Stimulated activated CD4-positive, alpha-beta T cell treated with anti-CD3 and anti-CD28 coated beads, TNF-alpha, amount 100 ng/mL, for 1 hour (primary cell): ENCODE results near the gene SCN1A.
"Not testable (repeated sequence)": the region's sequence is repeated elsewhere in the genome, so short reads cannot be mapped to it uniquely, and the experiment has no call there.

Experiments used
- DNase-seq, 3 donors: peaks; one replicate each; pipeline ENCODE4 v3.0.0-alpha.2; 2020; ENCODE audit warnings: low read depth in 3 of 3, low spot score in 1 of 3

SCN1A gene

GRCh38 chr2:166127217-166128155 lies at the start of gene SCN1A:
TSS of gene SCN1A (minus strand) at chr2:166128020. CDS start at chr2:166073621, 54,399 bp downstream.
- DNase-seq, result no peak

- no peak for DNase-seq
Measured at GRCh38 chr2:166173263-166173662, 45.4 kb upstream of the SCN1A start.

- DNase-seq, result no peak
Measured at GRCh38 chr2:166171216-166171615, 43.4 kb upstream of the SCN1A start.

- DNase-seq, result no peak
Measured at GRCh38 chr2:166170356-166170755, 42.5 kb upstream of the SCN1A start.

- DNase-seq, result no peak
Measured at GRCh38 chr2:166167449-166167848, 39.6 kb upstream of the SCN1A start.

- no peak for DNase-seq
Measured at GRCh38 chr2:166163775-166164174, 36.0 kb upstream of the SCN1A start.

GRCh38 chr2:166158546-166158945 lies 30.7 kb upstream of the SCN1A start:
- DNase-seq, result no peak

GRCh38 chr2:166157578-166157977 lies 29.8 kb upstream of the SCN1A start:
- no peak for DNase-seq

- no peak for DNase-seq
Measured at GRCh38 chr2:166156985-166157490, 29.2 kb upstream of the SCN1A start.

- no peak for DNase-seq
Measured at GRCh38 chr2:166155589-166155988, 27.8 kb upstream of the SCN1A start.

GRCh38 chr2:166154685-166155338 lies 27.0 kb upstream of the SCN1A start:
- DNase-seq, result no peak

- DNase-seq, result no peak
Measured at GRCh38 chr2:166152064-166152463, 24.2 kb upstream of the SCN1A start.

GRCh38 chr2:166148500-166149400 lies 20.9 kb upstream of the SCN1A start:
- DNase-seq, result no peak

GRCh38 chr2:166147883-166148282 lies 20.1 kb upstream of the SCN1A start:
- DNase-seq, result no peak

- DNase-seq, result no peak
Measured at GRCh38 chr2:166144071-166144470, 16.3 kb upstream of the SCN1A start.

GRCh38 chr2:166140932-166141331 lies 13.1 kb upstream of the SCN1A start:
- DNase-seq, result no peak

GRCh38 chr2:166140475-166140874 lies 12.7 kb upstream of the SCN1A start:
- DNase-seq, result no peak

- not testable (repeated sequence) for DNase-seq
Measured at GRCh38 chr2:166139479-166139878, 11.7 kb upstream of the SCN1A start.

- DNase-seq, result no peak
Measured at GRCh38 chr2:166138667-166139066, 10.8 kb upstream of the SCN1A start.

GRCh38 chr2:166138144-166138543 lies 10.3 kb upstream of the SCN1A start:
- no peak for DNase-seq

GRCh38 chr2:166137331-166137730 lies 9.5 kb upstream of the SCN1A start:
- no peak for DNase-seq
